ENCODE measurements around the gene PPP2R5D.

GRCh38 chr6:42966571-42966970 lies 17.8 kb upstream of the PPP2R5D start:
- no peak for TF ChIP-seq POLR2A (IDR thresholded peaks at IDR 0.05; ENCODE audit: low read length)
- TF ChIP-seq GATA1 (IDR thresholded peaks at IDR 0.05; ENCODE audit: low read depth, low read length): no peak

All from erythroblast (primary cell).